Left colon (tissue), 2 donors: ENCODE results near the gene FAM174C. TPM values are rescaled to one million over a fixed set of nuclear protein-coding genes. Genes with fewer than 3 reads are reported as not detected.
A peak's percentile ranks its signal among the peaks of the same experiment; 100 is the strongest.

ENCODE experiments used
- ATAC-seq: fragments of 200-7000 bp; cut with Tn5 transposase; one replicate; pipeline ENCODE4 v1.9.1; 2020; ENCODE audit warnings: mild to moderate bottlenecking, moderate library complexity
- DNase-seq, 2 donors: peaks; one replicate each; pipeline ENCODE4 v3.0.0-alpha.2; 2020
- intact Hi-C, 2 donors: fragments of 100-400 bp; cut with DNase I in 1 of 2; cut with micrococcal nuclease in 1 of 2; formaldehyde crosslinking; loops; one replicate each; pipeline versions ENCODE4 v1.11.2 to v1.14.0; 2022; cut with DNase I, micrococcal nuclease
- total RNA-seq, 2 donors: library from RNA; stranded (reverse); fragmentation: NEBNext Ultra II Directional; extraction: Animal tissue kit (Norgen Biotek cat#: 25700); gene quantifications; one replicate each; pipeline ENCODE4 v1.2.1, GENCODE V29; 2021
- donor health status: DM: no; HTN: no; CAD: no.
- donor health status: DM: yes; HTN: yes; CAD: no.

The FAM174C gene
- total RNA-seq, 2 donors from 2014 or later, result 43.7 to 48.9 TPM

DNA sequence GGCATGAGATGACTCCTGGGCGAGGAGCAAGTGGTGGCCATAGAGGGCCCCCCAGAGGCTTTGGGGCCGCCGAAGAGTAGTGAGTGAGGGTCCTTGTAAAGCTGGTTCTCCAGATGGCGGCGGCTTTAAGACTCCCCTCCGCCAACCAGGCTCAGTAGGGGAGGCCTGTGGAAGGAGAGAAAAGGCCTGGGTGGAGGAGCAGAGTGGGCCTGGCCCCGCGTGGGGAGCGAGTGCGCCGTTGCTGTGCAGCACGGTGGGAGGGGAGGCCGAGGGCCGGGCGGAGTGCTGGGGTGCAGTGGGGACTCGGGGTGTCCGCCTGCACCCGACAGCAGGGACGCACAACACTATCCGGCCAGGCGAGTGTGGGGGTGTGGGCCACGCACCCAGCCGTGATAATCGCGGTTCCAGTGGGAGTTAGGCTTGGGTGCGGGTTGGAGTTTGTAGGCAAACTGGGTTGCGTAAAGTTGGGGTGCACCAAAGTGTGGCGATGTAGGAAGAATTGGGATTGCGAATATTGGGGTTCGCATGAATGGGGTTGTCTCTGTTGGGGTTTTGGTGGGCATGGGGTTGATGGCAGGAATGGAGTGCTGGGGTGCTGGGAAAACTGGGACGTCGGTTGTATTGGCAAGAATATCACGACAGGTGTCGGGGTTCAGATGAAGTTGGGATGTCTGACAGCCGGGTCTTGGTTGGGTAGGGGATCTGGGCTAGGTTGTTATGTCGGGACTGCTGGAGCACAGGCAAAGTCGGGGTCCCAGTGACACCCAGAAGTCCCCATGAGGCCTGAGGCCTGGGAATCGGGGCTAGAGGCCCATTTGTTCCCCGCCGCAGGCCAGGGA lies 6.9 kb upstream of the FAM174C start:
- intact Hi-C loops, result no loop called here
- ATAC-seq (no peak), DNase-seq (no peak)

DNA sequence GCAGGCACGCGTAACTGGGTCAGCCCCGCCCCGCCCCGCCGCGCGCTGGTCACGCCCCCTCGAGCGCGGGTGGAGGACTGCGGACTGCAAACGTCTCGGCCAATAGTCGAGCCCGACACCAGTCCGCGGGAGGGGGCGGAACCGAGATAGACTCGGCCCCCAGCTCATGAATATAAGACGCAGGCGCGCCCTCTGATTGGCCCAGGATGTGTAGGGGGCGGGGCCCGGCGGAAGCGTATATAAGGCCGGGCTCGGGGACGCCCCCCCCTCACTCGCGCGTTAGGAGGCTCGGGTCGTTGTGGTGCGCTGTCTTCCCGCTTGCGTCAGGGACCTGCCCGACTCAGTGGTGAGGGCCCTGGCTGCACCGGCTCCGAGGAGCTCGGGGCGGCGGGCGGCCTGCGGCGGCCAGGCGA lies 6.3 kb upstream of the FAM174C start, which contains the start of gene CIRBP:
TSS of gene CIRBP (plus strand) at position 268 of the 413 bp plus-strand sequence. CDS start 1,602 bp downstream, outside the sequence.
- ATAC-seq, result peak; percentile 64
- intact Hi-C loops, result no loop called here
- peak; percentile 100 for DNase-seq

DNA sequence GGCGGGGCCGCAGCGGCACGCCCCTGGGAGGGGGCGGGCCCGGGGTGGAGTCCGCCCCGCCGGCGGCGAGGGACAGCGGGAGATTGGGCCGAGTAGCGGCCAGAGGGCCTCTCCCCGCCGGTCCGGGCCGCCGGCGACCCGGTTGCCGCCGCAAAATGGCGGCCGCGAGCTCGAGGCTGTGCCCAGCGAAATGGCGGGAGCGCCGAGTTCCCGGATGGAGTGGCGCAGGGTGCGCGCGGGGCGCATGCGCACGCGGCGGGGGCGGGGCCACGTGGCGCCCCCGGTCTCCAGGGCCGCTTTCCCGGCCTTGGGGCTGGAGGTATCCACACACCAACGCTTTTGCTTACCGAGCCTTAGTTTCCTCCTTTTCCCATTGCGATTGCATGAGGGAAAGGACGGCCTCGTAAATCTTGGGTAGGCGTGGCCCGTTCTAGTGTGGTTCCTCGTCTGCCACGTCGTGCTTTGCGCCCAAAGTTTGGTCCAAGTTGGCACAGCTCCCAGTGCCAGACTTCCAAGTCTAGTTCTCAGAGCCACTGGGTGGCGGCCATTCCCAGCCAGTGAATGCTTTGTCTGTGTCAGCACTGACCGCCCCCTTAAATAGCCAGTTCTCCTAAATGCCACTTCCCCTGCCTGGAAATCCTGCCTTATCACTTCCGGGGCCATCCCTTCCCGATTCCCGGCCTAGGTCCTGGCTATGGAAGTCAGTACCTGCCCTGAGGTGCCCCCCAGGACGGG lies 5.7 kb upstream of the FAM174C start:
- ATAC-seq (peak; percentile 26), DNase-seq (peak; percentile 87 to 89)
- intact Hi-C loops, result no loop called here

DNA sequence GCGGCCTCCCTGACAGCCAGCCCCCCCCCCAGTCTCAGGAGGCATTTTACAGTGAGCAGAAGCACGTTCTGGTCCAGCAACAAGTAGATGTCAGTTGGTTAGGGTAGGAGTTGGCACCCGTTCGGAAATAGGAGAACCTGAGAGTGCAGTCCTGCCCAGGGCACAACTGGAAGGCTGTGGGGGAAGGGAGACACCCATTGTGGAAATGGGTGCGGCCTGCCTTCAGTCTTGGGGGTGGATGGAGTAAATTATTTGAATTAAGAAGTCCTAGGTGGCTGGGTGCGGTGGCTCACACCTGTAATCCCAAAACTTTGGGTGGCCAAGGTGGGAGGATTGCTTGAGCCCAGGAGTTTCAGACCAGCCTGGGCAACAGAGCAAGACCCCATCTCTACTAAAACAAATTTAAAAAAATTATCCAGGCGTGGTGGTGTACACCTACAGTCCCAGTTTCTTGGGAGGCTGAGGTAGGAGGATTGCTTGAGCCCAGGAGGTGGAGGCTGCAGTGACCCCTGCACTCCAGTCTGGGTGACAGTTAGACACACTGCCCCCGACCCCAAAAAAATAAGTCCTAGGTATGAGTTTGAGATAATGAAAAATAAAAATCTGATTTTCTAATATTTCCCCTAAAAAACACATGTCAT lies 5.0 kb upstream of the FAM174C start:
- ATAC-seq (no peak), DNase-seq (peak in 1 of 2 donors; percentile 41)
- intact Hi-C loops, result no loop called here

DNA sequence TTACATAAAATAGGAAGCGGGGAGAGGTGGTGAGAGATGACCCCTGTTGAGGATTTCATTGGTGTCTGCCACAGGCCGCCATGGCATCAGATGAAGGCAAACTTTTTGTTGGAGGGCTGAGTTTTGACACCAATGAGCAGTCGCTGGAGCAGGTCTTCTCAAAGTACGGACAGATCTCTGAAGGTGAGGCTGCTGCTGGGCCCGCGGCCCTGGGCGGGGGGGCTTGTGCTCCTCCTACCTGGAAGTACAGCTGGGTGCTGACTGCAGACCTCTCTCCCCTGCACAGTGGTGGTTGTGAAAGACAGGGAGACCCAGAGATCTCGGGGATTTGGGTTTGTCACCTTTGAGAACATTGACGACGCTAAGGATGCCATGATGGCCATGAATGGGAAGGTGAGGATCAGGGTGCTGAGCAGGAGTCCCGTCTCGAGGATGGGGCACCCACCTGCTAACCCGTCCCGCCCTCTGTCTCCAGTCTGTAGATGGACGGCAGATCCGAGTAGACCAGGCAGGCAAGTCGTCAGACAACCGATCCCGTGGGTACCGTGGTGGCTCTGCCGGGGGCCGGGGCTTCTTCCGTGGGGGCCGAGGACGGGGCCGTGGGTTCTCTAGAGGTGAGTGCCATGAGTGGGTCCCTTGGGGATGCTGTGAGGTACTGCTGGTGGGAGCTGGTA lies 4.3 kb upstream of the FAM174C start:
- ATAC-seq (no peak), DNase-seq (no peak)
- intact Hi-C loops, result no loop called here

DNA sequence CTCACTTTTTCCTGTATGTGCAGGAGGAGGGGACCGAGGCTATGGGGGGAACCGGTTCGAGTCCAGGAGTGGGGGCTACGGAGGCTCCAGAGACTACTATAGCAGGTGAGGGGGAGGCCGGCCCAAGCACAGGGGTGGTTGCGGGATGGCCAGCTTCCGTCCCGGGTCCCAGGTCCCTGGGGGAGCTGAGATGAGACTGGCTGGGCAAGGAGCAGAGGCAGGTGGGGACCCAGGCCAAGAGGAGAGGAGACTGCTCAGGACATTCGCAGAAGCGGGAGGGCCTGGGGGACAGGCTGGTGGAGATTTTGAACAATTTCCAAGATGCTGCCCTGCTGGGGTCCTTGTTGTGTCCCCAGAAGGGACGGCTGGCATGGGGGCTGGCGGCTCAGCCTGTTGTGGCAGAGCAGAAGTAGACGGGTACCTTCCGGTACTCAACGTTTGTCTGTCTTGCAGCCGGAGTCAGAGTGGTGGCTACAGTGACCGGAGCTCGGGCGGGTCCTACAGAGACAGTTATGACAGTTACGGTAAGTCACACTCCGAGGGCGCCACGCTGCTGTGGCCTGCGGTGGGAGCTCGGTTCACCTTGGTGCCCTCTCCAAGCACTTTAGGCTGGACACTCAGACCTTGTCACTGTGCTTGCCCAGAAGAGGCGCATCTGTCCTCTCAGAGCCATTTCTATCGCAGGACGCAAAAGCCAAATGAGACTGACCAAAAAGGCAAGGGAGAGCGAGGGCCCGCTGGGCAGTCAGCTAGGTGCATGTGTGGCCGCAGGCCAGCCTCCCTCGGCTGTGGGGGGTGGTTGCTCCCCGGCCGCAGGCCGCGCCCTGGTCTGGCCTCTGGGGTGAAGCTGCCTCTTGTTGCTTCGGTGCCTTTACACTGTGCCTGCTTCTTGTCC lies 3.6 kb upstream of the FAM174C start:
- intact Hi-C loops, result no loop called here
- ATAC-seq, result no peak
- DNase-seq, result no peak

DNA sequence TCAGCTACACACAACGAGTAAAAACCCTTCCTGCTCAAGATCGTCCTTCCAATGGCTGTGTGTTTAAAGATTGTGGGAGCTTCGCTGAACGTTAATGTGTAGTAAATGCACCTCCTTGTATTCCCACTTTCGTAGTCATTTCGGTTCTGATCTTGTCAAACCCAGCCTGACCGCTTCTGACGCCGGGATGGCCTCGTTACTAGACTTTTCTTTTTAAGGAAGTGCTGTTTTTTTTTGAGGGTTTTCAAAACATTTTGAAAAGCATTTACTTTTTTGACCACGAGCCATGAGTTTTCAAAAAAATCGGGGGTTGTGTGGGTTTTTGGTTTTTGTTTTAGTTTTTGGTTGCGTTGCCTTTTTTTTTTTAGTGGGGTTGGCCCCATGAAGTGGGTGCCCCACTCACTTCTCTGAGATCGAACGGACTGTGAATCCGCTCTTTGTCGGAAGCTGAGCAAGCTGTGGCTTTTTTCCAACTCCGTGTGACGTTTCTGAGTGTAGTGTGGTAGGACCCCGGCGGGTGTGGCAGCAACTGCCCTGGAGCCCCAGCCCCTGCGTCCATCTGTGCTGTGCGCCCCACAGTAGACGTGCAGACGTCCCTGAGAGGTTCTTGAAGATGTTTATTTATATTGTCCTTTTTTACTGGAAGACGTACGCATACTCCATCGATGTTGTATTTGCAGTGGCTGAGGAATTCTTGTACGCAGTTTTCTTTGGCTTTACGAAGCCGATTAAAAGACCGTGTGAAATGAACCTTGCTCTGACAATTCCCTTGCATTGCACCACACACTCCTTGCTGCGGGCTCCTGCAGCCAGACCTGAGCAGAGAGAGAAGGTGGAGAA lies 2.7 kb upstream of the FAM174C start:
- intact Hi-C loops, result no loop called here
- no peak for DNase-seq
- no peak for ATAC-seq

DNA sequence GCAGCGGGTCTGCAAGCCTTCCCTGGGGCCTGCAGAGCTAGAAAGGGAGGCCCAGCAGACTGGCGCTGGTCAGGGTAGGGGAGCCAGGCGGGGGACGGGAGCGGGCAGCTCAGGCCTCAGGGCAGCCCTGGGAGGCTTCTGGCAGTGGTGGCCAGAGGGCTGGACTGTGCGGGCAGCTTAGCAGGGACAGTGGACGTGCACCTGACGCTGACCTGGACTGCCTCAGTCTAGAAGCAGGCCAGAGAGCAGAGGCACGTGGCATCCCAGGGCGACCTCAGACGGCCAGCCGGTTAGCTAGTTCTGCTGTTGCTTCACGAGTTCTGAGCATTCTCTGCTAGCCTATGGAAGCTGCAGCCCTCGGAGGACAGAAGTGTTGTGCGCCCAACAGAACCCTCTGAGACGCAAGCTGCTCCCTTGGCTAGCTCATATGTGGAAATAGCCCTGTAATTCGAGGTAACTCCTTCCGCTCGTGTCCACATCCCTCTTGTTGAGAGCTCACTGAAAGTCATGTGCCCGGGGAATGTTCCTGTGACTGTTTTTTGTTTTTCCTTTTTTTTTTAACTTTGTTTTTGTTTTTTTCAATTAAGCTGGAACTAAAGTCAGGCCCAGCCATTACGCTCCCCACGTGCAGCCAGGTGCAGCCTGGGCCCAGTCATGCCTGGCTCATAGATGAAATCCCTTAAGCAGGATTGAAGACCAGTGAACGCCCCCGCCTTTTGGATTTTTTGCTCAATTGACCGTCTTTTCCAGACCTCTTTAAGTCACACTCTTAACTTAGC lies 1.9 kb upstream of the FAM174C start:
- ATAC-seq (no peak), DNase-seq (no peak)
- intact Hi-C loops, result no loop called here

DNA sequence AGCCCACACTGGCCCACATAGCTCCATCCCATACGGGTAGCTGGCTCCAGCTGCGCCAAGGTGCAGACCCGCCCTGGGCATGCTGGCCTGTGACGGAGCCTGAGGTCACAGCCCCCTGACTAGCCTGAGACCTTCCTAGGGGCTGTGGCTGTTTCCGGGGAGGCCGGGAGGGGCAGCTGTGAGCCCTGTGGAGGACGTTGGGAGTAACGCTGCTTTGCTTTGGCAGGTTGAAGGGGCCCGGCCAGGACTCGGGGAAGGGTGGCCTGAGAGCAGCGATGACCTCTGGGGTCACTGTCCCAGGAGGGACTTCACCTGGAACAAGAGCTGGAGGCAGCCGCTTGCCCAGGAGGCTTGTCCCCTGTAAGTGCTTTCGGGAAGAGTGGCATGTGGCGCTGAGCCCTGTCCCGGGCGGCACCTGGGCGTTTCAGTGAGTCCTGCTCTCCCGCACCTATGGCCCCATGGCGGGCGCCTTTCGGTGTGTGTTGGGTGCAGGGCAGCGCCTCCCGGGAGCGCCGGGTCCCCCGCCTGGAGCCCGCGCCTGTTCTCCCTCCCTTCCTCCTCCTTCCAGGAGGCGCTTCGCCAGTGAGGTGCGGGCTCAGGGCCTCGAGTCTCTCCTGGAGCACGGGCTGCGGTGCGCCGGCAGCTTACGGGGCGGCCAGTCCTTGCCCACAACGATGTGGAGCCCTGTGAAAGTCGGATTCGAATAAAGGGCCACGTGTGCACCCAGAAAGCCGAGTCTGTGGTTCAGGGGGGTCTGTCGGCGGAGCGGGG lies 1.1 kb upstream of the FAM174C start:
- ATAC-seq, result no peak
- intact Hi-C loops, result no loop called here
- DNase-seq, result peak in 1 of 2 donors; percentile 34

DNA sequence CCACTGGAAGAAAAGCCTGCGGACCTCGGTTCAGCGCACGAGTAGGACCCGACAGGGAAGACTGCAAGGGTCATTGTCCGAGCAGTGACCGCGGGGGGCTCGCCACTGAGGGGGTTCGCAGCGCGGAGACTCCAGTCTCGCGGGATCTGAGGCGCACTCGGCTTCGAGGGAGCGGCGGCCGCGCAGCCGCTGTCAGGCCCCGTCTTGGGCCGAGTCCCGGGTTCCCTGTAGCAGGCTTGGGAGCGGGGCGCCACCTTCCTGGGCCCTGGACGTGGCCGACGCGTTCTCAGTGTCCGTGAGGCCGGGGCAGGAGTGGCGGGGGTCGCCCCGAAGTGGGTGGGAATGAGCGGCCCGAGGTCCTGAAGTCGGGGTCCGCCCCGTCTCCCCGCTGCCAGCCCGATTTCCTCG lies 474 bp upstream of the FAM174C start:
- ATAC-seq, result no peak
- intact Hi-C loops, result no loop called here
- peak in 1 of 2 donors; percentile 41 for DNase-seq

DNA sequence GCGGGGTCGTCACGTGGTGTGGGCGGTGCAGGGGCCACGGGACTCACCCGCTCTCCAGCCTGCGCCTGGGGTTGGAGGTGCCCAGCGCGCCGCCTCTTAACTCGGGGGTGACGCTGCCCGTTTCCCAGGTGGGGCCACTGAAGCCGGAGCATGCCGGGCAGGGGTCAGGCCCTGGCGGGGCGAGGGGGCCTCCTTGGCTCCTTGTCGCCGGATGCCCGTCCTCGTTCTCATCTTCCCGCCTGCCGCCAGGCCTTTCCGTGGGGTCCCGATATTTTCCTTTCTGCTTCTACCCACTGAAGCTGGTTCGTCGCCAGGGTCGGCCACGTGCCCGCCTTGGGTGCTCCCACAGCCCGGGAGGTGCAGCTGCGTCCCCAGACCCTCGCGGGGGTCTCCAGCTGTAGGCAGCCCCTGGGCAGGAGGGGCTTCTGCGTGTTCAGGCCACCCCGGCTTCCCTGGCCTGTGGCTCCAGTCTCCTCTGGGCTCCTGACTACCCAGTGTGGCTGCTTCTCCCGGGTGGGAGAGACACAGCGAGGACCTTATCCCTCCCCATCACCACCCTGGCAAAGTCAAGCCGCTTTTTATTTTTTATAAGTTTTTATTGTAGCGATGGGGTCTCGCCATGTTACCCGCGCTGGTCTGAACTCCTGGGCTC lies 772 bp downstream of the FAM174C start:
- ATAC-seq, result no peak
- no peak for DNase-seq
- intact Hi-C loops, result no loop called here

DNA sequence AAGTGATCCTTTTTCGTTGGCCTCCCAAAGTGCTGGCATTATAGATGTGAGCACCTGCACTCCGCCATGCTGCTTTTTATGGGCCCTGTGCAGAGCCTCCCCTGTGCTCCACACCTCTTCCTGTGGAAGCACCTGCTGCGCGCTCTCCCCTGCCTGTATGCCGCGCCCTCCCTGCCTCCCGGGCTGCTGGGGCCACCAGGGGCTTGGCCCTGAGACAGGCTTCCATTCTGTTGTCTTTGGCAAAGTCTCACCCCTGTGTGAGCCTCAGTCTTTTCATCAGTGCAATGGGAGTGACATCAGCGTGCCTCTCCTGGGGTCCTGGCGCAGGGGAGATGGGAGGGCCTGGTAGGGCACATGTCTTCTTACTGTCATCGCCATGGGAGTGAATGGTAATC lies 1.3 kb downstream of the FAM174C start:
- intact Hi-C loops, result no loop called here
- DNase-seq (peak; percentile 72 to 79), ATAC-seq (peak; percentile 55)

DNA sequence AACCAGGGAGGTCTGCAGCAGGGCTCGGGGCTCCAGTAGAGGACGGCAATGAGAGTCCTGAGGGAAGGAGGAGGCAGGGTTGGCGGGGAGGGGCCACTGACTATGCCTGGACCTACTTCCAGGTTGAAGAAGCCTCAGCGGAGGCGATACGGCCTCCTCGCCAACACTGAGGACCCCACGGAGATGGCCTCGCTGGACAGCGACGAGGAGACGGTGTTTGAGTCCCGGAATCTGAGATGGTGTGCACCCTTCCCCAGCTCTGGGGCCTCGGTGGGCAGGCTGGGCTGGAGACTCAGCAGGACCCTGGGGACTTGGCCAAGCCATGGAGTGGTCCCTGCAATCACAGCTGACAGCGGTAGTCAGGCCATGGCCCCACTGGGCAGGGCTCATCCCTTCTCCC lies 1.7 kb downstream of the FAM174C start:
- ATAC-seq (no peak), DNase-seq (peak in 1 of 2 donors; percentile 41)
- intact Hi-C loops, result no loop called here

DNA sequence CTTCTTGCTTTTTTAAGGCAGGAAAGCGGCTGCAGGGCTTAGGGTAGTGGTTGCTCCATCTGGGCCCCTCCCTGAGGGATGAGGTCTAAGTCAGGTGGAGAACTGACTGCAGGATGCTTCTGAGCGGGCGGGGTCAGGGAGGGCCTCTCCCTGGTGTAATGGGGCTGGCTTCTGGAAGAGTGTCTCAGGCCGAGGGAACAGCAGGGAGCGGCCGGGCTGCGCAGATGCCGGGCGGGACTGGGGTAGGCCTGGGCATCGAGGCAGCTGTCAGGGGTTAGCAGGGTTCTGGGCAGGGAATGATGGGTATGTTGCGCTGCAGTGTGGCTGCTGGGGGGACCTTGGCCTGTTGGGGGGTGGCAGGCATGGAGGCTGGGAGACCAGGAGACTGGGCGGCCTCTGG lies 2.7 kb downstream of the FAM174C start:
- ATAC-seq (no peak), DNase-seq (no peak)
- intact Hi-C loops, result no loop called here
